NCI-H460 (cell line): Measurements from ENCODE around the gene DUXB. TPM values are rescaled to one million over a fixed set of nuclear protein-coding genes. Genes with fewer than 3 reads are reported as not detected.

Experiments used
- DNase-seq: peaks from one replicate; pipeline ENCODE4 v3.0.0-alpha.2; 2016; ENCODE audit warnings: low read depth; ENCODE audit errors: extremely low read depth
- small RNA-seq, 2 experiments: library from RNA; depleted of rRNA; stranded (forward); fragments of <200 nt; gene quantifications; one replicate each; pipeline ENCODE3, GENCODE V24; 2014
- total RNA-seq: library from RNA; depleted of rRNA; stranded (reverse); fragments of >200 nt; shearing (Covaris generic); gene quantifications from 2 replicates; pipeline ENCODE4 v1.2.3, GENCODE V29; 2014; rRNA removed

DUXB gene
- total RNA-seq, 1 experiment from 2014 or later = not detected

DNA sequence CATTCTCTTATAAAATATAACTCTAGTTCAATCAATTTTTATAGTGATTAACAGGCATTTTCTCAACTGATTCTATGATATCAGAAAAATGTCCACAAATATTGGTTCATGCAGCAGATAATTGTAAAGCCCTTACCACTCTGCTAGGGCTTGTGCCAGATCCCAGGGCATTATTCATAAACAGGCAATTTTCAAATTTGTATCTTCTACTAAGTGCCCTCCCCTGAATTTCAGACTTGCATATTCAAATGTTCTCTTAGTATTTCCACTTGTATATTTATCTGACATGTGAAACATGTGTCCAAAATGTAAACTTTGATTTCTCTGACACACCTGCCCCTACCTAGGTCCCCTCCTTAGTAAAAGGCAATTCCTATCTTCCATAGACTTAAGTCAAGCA, 33.8 kb downstream of the DUXB start:
- DNase-seq = no peak

DNA sequence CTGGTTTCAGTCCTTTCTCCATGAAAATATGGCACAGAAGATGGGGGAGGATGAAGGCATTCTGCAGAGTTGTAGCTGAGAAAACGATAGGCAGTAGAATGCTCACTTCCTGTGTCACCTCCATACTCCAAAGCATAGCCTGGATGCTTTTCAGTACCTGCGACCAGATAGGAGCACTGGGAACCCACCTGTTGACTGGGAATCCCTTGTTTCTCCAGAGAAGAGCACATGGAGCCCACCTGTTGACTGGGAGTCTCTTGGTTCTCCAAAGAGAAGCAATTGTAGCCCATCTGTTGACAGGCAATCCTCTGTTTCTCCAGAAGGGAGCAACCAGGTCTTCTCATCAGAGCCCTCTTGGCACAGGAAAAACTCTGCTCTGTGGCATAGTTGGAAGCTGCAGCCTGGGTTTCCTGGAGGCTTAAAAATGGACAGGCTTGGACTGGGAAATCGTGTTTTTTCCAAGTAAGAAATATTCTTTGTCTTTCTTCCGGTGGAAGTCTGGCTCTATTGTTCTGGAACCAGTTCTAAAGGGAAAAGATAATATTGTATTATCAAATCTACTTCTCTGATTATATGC, 40.4 kb downstream of the DUXB start:
- DNase-seq = no peak

DNA sequence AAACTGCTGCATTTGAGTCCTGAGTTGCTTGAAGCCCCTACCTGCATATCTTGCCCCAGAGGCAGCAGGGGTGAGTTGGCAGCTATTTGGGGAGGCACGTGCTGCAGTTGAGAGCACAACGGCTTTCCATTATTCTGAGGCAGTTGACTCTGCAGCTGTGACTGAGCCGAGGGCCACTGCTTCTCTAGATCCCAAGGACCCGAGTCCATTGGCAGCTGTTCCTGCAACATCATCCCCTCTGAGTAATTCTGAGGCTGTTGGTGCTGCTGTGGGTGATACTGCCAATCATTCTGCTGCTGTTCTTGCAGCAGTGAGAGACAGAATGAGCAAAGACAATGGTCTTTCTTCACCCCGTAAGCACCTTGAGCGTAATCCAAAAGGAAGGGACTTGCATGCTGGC, 40.9 kb downstream of the DUXB start:
- no peak for DNase-seq

DNA sequence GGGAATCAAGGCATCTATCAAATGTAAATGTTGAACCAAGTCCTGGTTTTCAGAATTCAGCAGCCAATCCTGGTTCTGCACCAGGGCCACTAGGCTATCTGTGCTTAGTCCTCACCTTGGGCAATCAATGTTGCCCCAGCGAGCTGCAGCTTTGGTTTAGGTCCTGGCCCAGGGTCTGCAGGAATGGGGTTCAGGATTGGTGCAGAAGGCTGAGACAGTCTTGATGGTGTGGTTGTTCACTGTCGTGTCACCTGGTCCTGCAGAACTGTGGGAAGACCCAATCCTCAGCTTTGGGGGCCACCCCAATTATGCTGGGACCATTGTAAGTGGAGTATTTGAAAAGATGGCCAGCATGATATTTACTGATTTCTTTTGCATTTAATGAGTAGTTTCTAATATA, 43.1 kb downstream of the DUXB start:
- no peak for DNase-seq

DNA sequence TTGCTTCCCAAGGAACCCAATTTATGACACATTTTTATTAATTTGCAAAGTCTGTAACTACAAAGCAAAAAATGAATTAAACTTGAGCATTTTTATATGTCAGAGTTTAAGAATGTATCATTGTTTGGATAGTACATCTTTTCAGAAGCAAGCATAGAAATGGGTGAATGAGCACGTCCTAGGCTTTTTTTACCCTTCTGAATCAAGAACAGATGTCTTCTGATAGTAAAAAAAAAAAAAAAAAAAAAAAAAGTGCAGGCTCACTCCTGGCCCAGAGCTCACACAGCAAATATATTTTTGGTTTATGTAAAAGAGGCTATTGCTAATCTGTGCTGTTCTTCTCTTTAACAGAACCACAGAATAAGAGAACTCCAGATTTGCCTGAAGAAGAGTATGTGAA, 47.3 kb downstream of the DUXB start:
- DNase-seq = no peak

DNA sequence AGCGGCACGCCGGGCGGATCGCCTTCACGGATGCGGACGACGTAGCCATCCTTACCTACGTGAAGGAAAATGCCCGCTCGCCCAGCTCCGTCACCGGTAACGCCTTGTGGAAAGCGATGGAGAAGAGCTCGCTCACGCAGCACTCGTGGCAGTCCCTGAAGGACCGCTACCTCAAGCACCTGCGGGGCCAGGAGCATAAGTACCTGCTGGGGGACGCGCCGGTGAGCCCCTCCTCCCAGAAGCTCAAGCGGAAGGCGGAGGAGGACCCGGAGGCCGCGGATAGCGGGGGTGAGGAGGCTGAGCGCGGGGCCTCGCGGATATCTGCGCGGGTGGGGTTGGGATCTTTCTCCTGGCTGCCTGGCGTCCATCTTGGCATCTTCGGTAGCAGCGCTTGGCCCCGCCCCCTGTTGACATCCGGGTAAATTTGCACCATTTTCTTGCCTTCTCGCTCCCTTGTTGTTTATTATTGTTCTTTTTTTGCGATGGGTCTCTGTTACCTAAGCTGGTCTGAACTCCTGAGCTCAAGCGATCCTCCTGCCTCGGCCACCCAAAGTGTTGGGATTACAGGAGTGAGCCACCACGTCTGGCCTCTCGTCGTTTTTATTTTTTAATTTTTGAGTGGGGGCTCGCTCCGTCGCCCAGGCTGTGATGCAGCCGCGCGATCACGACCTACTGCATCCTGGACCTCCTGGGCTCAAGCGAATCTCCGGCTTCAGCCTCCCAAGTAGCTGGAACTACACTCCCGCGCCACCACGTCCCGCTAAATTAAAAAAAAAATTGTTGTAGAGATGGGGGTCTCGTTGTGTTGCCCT, 52.8 kb downstream of the DUXB start:
- DNase-seq = peak; percentile 45

DNA sequence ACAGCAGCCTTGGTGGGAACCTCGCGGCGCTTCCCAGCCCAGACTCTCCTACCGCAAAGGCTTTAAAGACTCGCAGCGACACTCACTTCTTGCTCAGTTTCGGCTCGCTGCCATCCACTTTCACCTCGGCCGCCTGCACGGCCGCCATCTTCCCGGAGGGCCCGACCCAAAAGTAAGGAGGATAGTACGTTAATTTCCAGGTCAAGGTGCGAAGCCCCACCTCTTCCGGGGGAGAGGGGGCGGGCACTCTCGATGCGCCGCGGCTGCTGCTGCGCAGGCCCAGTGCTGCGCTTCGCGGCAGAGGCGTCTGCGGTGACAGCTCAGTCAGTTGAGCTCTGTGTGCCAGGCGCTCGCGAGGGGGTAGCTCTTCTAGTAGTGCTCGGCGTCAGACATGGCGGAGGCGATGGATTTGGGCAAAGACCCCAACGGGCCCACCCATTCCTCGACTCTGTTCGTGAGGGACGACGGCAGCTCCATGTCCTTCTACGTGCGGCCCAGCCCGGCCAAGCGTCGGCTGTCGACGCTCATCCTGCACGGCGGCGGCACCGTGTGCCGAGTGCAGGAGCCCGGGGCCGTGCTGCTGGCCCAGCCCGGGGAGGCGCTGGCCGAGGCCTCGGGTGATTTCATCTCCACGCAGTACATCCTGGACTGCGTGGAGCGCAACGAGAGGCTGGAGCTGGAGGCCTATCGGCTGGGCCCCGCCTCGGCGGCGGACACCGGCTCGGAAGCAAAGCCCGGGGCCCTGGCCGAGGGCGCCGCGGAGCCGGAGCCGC, 53.6 kb downstream of the DUXB start, which contains the start of the genes KARS1 and TERF2IP:
Gene KARS1 (minus strand): TSS at position 174 of the 773 bp plus-strand sequence. CDS start 26 bp downstream, at position 148.
Gene TERF2IP (plus strand): TSS at position 282 of the 773 bp plus-strand sequence. CDS start 110 bp downstream, at position 392.
- peak; percentile 86 for DNase-seq

DNA sequence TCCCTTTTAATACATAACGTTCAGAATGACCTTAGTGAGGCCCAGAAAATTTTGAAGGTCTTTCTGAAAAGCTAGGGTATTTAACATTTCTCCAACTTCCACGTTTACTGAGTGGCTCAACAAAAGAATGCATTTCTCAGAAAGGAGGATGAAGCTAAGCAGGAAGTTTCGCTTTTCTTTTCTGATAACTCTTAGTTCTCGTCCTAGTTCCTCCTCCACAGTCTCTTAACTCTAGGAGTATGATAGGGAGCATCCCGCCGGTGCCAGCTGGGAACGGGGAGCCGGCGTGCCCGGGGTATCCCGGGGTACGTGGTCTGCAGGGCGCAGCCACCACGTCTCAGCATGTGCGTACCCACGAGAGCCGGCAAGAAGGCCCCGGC, 54.2 kb downstream of the DUXB start:
- no peak for DNase-seq

DNA sequence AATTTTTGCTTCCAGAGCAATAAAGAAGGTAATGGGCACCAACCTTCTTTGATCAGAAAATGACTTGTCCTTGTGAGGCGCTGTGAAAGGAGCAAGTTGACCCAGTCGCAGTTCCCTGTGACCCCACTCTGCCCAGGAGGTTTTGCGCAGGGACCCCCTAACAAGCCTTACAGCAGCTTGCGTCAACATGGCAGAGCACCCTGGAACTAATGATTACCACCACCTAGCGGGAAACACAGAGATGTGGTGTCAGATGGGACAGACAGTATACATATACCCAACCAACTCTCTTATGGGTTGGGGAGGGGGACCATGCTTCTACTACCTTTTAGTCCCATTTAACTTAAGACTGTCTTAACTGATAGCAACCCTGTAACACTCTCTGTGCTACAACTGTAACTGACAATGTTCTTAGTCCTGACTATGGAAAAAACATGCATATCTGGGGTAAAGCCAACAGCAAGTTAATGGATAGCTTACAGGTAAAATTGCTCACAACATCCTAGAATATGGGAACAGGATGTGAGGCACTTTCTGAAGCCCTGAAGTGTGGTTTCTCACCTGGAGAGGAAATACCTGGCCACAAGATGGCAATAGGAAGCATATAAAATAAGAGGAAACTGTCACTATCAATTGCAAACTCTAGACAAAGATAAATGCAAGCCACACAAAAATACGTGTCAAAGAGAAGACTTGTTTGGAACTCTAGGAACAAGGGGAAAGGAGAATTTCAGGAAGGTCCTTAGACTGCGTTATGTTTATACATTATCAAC, 56.8 kb downstream of the DUXB start:
- no peak for DNase-seq

Small RNA genes within 50 kb of the gene (small RNA-seq; reads per million reads assigned to genes)
- 0 reads per million in 2 experiments for gene RN7SL520P

Other genes starting within 250 kb of the DUXB start
- gene TMEM170A, start 236.8 kb downstream of the DUXB start, total RNA-seq = 27.5 and 29.4 TPM in 2 replicates
- 0.81 and 0.89 TPM in 2 replicates for gene CHST6, start 206.0 kb downstream of the DUXB start, total RNA-seq
- 0.64 and 0.87 TPM in 2 replicates for gene CHST5, start 165.4 kb downstream of the DUXB start, total RNA-seq
- 13.0 and 14.7 TPM in 2 replicates for gene TMEM231, start 145.2 kb downstream of the DUXB start, total RNA-seq
- gene GABARAPL2, start 135.1 kb downstream of the DUXB start, total RNA-seq = 31.3 and 34.8 TPM in 2 replicates
- 28.9 and 39.0 TPM in 2 replicates for gene ADAT1, start 78.2 kb downstream of the DUXB start, total RNA-seq
- gene KARS1, start 53.8 kb downstream of the DUXB start, total RNA-seq = 169 and 172 TPM in 2 replicates
- 24.6 and 27.9 TPM in 2 replicates for gene TERF2IP, start 53.7 kb downstream of the DUXB start, total RNA-seq
- not detected in 2 replicates for gene CPHXL2, start 24.5 kb downstream of the DUXB start, total RNA-seq
- not detected in 2 replicates for gene CPHXL, start 25.0 kb upstream of the DUXB start, total RNA-seq